IMR-90 (cell line): ENCODE data around the gene PNP. TPM values are rescaled to one million over a fixed set of nuclear protein-coding genes. Genes with fewer than 3 reads are reported as not detected.

Source experiments
- ATAC-seq: fragments of 200-7000 bp; cut with Tn5 transposase; 2 replicates; pipeline ENCODE4 v1.9.1; 2020; ENCODE audit warnings: low read depth, mild to moderate bottlenecking, moderate library complexity
- BruUV-seq: library from RNA; stranded (reverse); fragments of 400-500 nt; replicated peaks from 2 replicates; lab custom pipeline; 2021; lab: Mats Ljungman, UMichigan
- CTCF ChIA-PET: fragments of 300-600 bp; formaldehyde crosslinking; extraction: SDS; loops from one replicate; lab custom pipeline; 2021; ENCODE audit warnings: antibody characterized with exemption; lab: Yijun Ruan, JAX
- POLR2A ChIA-PET: fragments of 300-600 bp; sonication (Branson Sonifier 250); formaldehyde crosslinking; loops from one replicate; lab custom pipeline; 2022; ENCODE audit warnings: antibody characterized with exemption; ENCODE audit not compliant: unreplicated experiment; lab: Charles Lee
- DNase-seq: peaks from one replicate; pipeline ENCODE4 v3.0.0; 2013
- H2AFZ ChIP-seq: replicated peaks from 2 replicates; pipeline ENCODE3; 2013; ENCODE audit warnings: low read length, mild to moderate bottlenecking; ENCODE audit not compliant: poor library complexity
- H2AK5ac ChIP-seq: 2 replicates; pipeline ENCODE4 v1.6.1; 2013; ENCODE audit warnings: low read depth, low read length, inconsistent platforms
- H2AK9ac ChIP-seq: replicated peaks from 2 replicates; pipeline ENCODE3; 2013; ENCODE audit warnings: mild to moderate bottlenecking, low read depth, low read length, moderate library complexity; ENCODE audit not compliant: poor library complexity
- H2BK120ac ChIP-seq: 2 replicates; pipeline ENCODE4 v1.6.1; 2013; ENCODE audit warnings: low read depth, low read length, inconsistent platforms
- H2BK15ac ChIP-seq: 3 replicates; pipeline ENCODE4 v1.6.1; 2013; ENCODE audit warnings: low read depth, low read length, inconsistent platforms
- H2BK20ac ChIP-seq: 2 replicates; pipeline ENCODE4 v1.6.1; 2013; ENCODE audit warnings: low read depth, mild to moderate bottlenecking, inconsistent platforms, low read length, moderate library complexity
- H2BK5ac ChIP-seq: 2 replicates; pipeline ENCODE4 v1.6.1; 2013; ENCODE audit warnings: mild to moderate bottlenecking, low read depth, low read length, inconsistent platforms; ENCODE audit not compliant: poor library complexity, severe bottlenecking
- H3K14ac ChIP-seq: replicated peaks from 2 replicates; pipeline ENCODE4 v1.6.1; 2013; ENCODE audit warnings: low read depth, low read length, inconsistent platforms
- H3K18ac ChIP-seq: 2 replicates; pipeline ENCODE4 v1.6.1; 2013; ENCODE audit warnings: low read depth, low read length, control low read depth
- H3K23ac ChIP-seq: 2 replicates; pipeline ENCODE4 v1.6.1; 2013; ENCODE audit warnings: low read depth, low read length, inconsistent platforms
- H3K27ac ChIP-seq: 2 replicates; pipeline ENCODE4 v1.5.1; 2013; ENCODE audit warnings: mild to moderate bottlenecking, control low read depth, low read length; ENCODE audit not compliant: insufficient read depth
- H3K27me3 ChIP-seq: 2 replicates; pipeline ENCODE4 v1.6.1; 2013; ENCODE audit warnings: low read length; ENCODE audit not compliant: control insufficient read depth, insufficient read depth
- H3K36me3 ChIP-seq: 2 replicates; pipeline ENCODE4 v1.6.1; 2013; ENCODE audit warnings: low read length, mixed read lengths; ENCODE audit not compliant: control insufficient read depth, insufficient read depth
- H3K4ac ChIP-seq: 2 replicates; pipeline ENCODE4 v1.6.1; 2013; ENCODE audit warnings: low read depth, low read length, inconsistent platforms
- H3K4me1 ChIP-seq: 2 replicates; pipeline ENCODE4 v1.6.1; 2013; ENCODE audit warnings: low read length, mixed read lengths; ENCODE audit not compliant: control insufficient read depth, insufficient read depth
- H3K4me2 ChIP-seq: 2 replicates; pipeline ENCODE4 v1.6.1; 2013; ENCODE audit warnings: low read depth, mild to moderate bottlenecking, control low read depth, low read length, moderate library complexity
- H3K4me3 ChIP-seq: 2 replicates; pipeline ENCODE4 v1.5.1; 2013; ENCODE audit warnings: low read depth, mild to moderate bottlenecking, control low read depth, low read length, moderate library complexity; ENCODE audit not compliant: insufficient read depth
- H3K56ac ChIP-seq: 2 replicates; pipeline ENCODE4 v1.6.1; 2013; ENCODE audit warnings: low read length, inconsistent platforms; ENCODE audit not compliant: insufficient read depth; ENCODE audit errors: extremely low read depth
- H3K79me1 ChIP-seq, 2 experiments: 2 replicates each; pipeline ENCODE4 v1.6.1; 2013; ENCODE audit warnings: low read length in 2 of 2, inconsistent platforms in 1 of 2, low read depth in 1 of 2
- H3K9ac ChIP-seq: 2 replicates; pipeline ENCODE4 v1.6.1; 2013; ENCODE audit warnings: low read depth, low read length, control low read depth
- H3K9me1 ChIP-seq: 2 replicates; pipeline ENCODE4 v1.6.1; 2013; ENCODE audit warnings: low read length, inconsistent platforms; ENCODE audit not compliant: insufficient read depth
- H3K9me3 ChIP-seq: 2 replicates; pipeline ENCODE4 v1.6.1; 2013; ENCODE audit warnings: low read length; ENCODE audit not compliant: control insufficient read depth, insufficient read depth
- H4K20me1 ChIP-seq: 2 replicates; pipeline ENCODE4 v1.6.1; 2013; ENCODE audit warnings: low read length, inconsistent platforms; ENCODE audit not compliant: insufficient read depth
- H4K5ac ChIP-seq: 2 replicates; pipeline ENCODE4 v1.6.1; 2013; ENCODE audit warnings: mild to moderate bottlenecking, low read depth, low read length, control low read depth
- H4K8ac ChIP-seq, 2 experiments: 2 replicates each; pipeline ENCODE4 v1.6.1; 2013; ENCODE audit warnings: low read depth in 2 of 2, low read length in 2 of 2, control low read depth in 1 of 2, inconsistent platforms in 1 of 2
- H4K91ac ChIP-seq: 2 replicates; pipeline ENCODE4 v1.6.1; 2013; ENCODE audit warnings: low read depth, low read length, inconsistent platforms; ENCODE audit not compliant: insufficient read depth
- POLR2A ChIP-seq: IDR thresholded peaks from 2 replicates; pipeline ENCODE4 v1.6.1; 2012; ENCODE audit warnings: mild to moderate bottlenecking, low read depth, low read length
- RAD21 ChIP-seq: IDR thresholded peaks from 2 replicates; pipeline ENCODE4 v1.6.1; 2012; ENCODE audit warnings: low read length, improper control_type of control experiment
- WGBS, 2 experiments: methylation state at CpG; one replicate each; pipeline versions ENCODE4 v1.1.5 to v1.1.7; 2013; ENCODE audit warnings: missing lambda C conversion rate in 2 of 2; ENCODE audit not compliant: insufficient read length in 1 of 2; ENCODE audit errors: extremely low coverage in 2 of 2; 5-methylcytosine and 5-hydroxymethylcytosine counted together
- dilution Hi-C: fragments of 300-500 bp; cut with HindIII; formaldehyde crosslinking; loops from one replicate; pipeline ENCODE4 v1.14.3; 2018; ENCODE audit warnings: low sequenced_read_pairs; ENCODE audit not compliant: unreplicated experiment
- in situ Hi-C: fragments of 300-500 bp; cut with MboI; formaldehyde crosslinking; loops from 3 replicates; pipeline ENCODE4 v1.14.3; 2019; ENCODE audit warnings: low sequenced_read_pairs, inconsistent platforms, mixed read lengths
- intact Hi-C: fragments of 100-400 bp; cut with micrococcal nuclease; formaldehyde crosslinking; loops from 2 replicates; pipeline ENCODE4 v1.10.0; 2022
- polyA plus RNA-seq, 3 experiments: library from polyadenylated mRNA; depleted of rRNA; stranded (reverse); fragments of >200 nt; gene quantifications; 2 replicates each; pipeline ENCODE4 v1.2.3, GENCODE V29; 2012; ENCODE audit warnings: low replicate concordance in 1 of 3
- total RNA-seq: library from RNA; depleted of rRNA; stranded (reverse); fragments of >200 nt; gene quantifications from 2 replicates; pipeline ENCODE4 v1.2.3, GENCODE V29; 2012

PNP gene
- total and polyA plus RNA-seq, 2 of the 4 experiments (the other 2 are of a cell fraction): 53.4 to 68.8 TPM

GRCh38 chr14:20455355-20456300 is 13.6 kb upstream of the PNP start:
- TF ChIP-seq RAD21: no peak
- TF ChIP-seq POLR2A: peak; percentile 48
- H3K4ac ChIP-seq: peak overlapping the region; percentile 91

More at GRCh38 chr14:20455355-20456300, 13.6 kb upstream of the PNP start:
- Histone ChIP-seq H3K56ac (peak overlapping the region; percentile 85), H3K9me3 (no peaks in the 10 kb centered on the region), H2AK5ac (peak overlapping the region; percentile 72), H2BK120ac (peak overlapping the region; percentile 51), H4K20me1 (0 out of 2 replicates have a peak, but pooled peaks cover 1% of the 10 kb centered on the region), H2BK15ac (no peak overlapping the region), H3K27ac (peak overlapping the region; percentile 80), H2BK20ac (no peak overlapping the region), H3K9ac (peak overlapping the region; percentile 85), H3K36me3 (peaks cover 26% of the 10 kb centered on the region), H3K18ac (peak overlapping the region; percentile 12; the same call in 1 of the 2 replicates), H4K91ac (peak overlapping the region; percentile 68), H2AK9ac (peak overlapping the region; percentile 88), H3K4me1 (0 out of 2 replicates have a peak, but pooled peaks cover 4% of the 10 kb centered on the region), H3K14ac (peak overlapping the region; percentile 84), H2AFZ (peak overlapping the region; percentile 97), H3K27me3 (no peaks in the 10 kb centered on the region), H2BK5ac (peak overlapping the region; percentile 77), H3K9me1 (peaks cover 8% of the 10 kb centered on the region; the same call in 1 of the 2 replicates), H3K4me3 (peak overlapping the region; percentile 62), H4K8ac (peak overlapping the region; percentile 75 to 87), H3K23ac (peak overlapping the region; percentile 76), H4K5ac (peak overlapping the region; percentile 34), H3K4me2 (peak overlapping the region; percentile 55), H3K79me1 (peaks cover 26 to 48% of the 10 kb centered on the region in 2 experiments)
- no TSS peak for BruUV-seq
- POLR2A ChIA-PET: interaction anchor here (0.9 kb wide), 1 partner anchor 11 kb away, joined by 3 read pairs; no protein-coding TSS in a partner anchor
- WGBS, 2 experiments: 1% methylated on average over 21 of the region's 39 CpGs; no CpG with 5 or more reads in 1 of the 2 experiments
- peak; percentile 78 for ATAC-seq
- in situ Hi-C loops: loop anchor here (25.0 kb wide), 1 partner anchor 632 kb away; the partner anchor contains the start of gene ZNF219
- dilution Hi-C loops: no loop called here
- CTCF ChIA-PET: interaction anchor here (1.4 kb wide), 1 partner anchor 40 kb away, joined by 7 read pairs; no protein-coding TSS in a partner anchor
- DNase-seq: peak; percentile 89
- intact Hi-C loops: loop anchor here (1.0 kb wide), 3 partner anchors 43 to 154 kb away; partner anchors contain the start of gene PARP2
